Fibroblast of lung (primary cell): ENCODE measurements around the gene DGKA. TPM values are rescaled to one million over a fixed set of nuclear protein-coding genes. Genes with fewer than 3 reads are reported as not detected.
"Not testable (repeated sequence)": the region's sequence is repeated elsewhere in the genome, so short reads cannot be mapped to it uniquely, and the experiment has no call there.

Experiments used
- DNase-seq, 2 donors: peaks; one replicate each; pipeline versions ENCODE4 v3.0.0 to v3.0.0-alpha.2; 2010; ENCODE audit warnings: low read depth in 2 of 2
- H2AFZ ChIP-seq: 2 replicates; pipeline ENCODE4 v1.5.1; 2012; ENCODE audit warnings: low read length, control low read depth, inconsistent platforms
- H3K27ac ChIP-seq: 2 replicates; pipeline ENCODE4 v1.5.1; 2011; ENCODE audit warnings: low read length, control low read depth; ENCODE audit not compliant: insufficient read depth
- H3K27me3 ChIP-seq: 2 replicates; pipeline ENCODE4 v1.5.1; 2011; ENCODE audit warnings: mild to moderate bottlenecking, low read length; ENCODE audit not compliant: control insufficient read depth, insufficient read depth
- H3K36me3 ChIP-seq: 2 replicates; pipeline ENCODE4 v1.5.1; 2011; ENCODE audit warnings: low read length; ENCODE audit not compliant: control insufficient read depth, insufficient read depth
- H3K4me1 ChIP-seq: 2 replicates; pipeline ENCODE4 v1.5.1; 2011; ENCODE audit warnings: low read length; ENCODE audit not compliant: control insufficient read depth, insufficient read depth; ENCODE audit errors: extremely low read depth
- H3K4me2 ChIP-seq: 2 replicates; pipeline ENCODE4 v1.5.1; 2011; ENCODE audit warnings: low read length, control low read depth; ENCODE audit not compliant: insufficient read depth; ENCODE audit errors: extremely low read depth
- H3K4me3 ChIP-seq, 4 experiments: fragments of 200-600 bp in 1 of 4; sonication (generic) in 1 of 4; replicated peaks in 1 of 4; 2 replicates each; pipeline ENCODE4 v1.5.1; 2011 to 2016; ENCODE audit warnings: low read length in 4 of 4, low read depth in 3 of 4, mild to moderate bottlenecking in 3 of 4, control low read depth in 2 of 4, inconsistent platforms in 1 of 4, mixed read lengths in 1 of 4; ENCODE audit not compliant: insufficient read depth in 1 of 4; ENCODE audit errors: control extremely low read depth in 1 of 4
- H3K79me2 ChIP-seq: 2 replicates; pipeline ENCODE4 v1.5.1; 2012; ENCODE audit warnings: mild to moderate bottlenecking, low read length, inconsistent platforms; ENCODE audit not compliant: control insufficient read depth, insufficient read depth
- H3K9ac ChIP-seq: 2 replicates; pipeline ENCODE4 v1.5.1; 2011; ENCODE audit warnings: mild to moderate bottlenecking, low read length, control low read depth; ENCODE audit not compliant: insufficient read depth
- H3K9me3 ChIP-seq: 2 replicates; pipeline ENCODE4 v1.5.1; 2012; ENCODE audit warnings: low read depth, low read length; ENCODE audit not compliant: control insufficient read depth, insufficient read depth
- H4K20me1 ChIP-seq: 2 replicates; pipeline ENCODE4 v1.5.1; 2011; ENCODE audit warnings: low read length; ENCODE audit not compliant: control insufficient read depth, insufficient read depth; ENCODE audit errors: extremely low read depth
- CTCF ChIP-seq, 2 donors: IDR thresholded peaks in 1 of 2; conservative IDR thresholded peaks in 1 of 2; 1 replicate in 1 of 2; 2 replicates in 1 of 2; pipeline ENCODE4 v1.5.1; 2011 to 2012; ENCODE audit warnings: low read length in 2 of 2, control low read depth in 1 of 2, inconsistent platforms in 1 of 2, low read depth in 1 of 2, mild to moderate bottlenecking in 1 of 2
- EZH2 ChIP-seq: IDR thresholded peaks from 2 replicates; pipeline ENCODE4 v1.5.1; 2012; ENCODE audit warnings: low read length, control low read depth, mild to moderate bottlenecking; ENCODE audit errors: missing control alignments
- polyA plus RNA-seq, 2 donors: library from polyadenylated mRNA; depleted of rRNA in 1 of 2; stranded (reverse) in 1 of 2; unstranded in 1 of 2; fragments of >200 nt; gene quantifications; 2 replicates each; pipeline ENCODE4 v1.2.1, GENCODE V29; 2011 to 2012; ENCODE audit warnings: missing spikeins in 1 of 2
- total RNA-seq: library from RNA; depleted of rRNA; stranded (reverse); fragments of >200 nt; gene quantifications from 2 replicates; pipeline ENCODE4 v1.2.1, GENCODE V29; 2014

DGKA gene
- total and polyA plus RNA-seq, 2 donors (not counting 1 experiment from before 2014, with no cell fraction given), result 44.7 to 51.9 TPM

DNA sequence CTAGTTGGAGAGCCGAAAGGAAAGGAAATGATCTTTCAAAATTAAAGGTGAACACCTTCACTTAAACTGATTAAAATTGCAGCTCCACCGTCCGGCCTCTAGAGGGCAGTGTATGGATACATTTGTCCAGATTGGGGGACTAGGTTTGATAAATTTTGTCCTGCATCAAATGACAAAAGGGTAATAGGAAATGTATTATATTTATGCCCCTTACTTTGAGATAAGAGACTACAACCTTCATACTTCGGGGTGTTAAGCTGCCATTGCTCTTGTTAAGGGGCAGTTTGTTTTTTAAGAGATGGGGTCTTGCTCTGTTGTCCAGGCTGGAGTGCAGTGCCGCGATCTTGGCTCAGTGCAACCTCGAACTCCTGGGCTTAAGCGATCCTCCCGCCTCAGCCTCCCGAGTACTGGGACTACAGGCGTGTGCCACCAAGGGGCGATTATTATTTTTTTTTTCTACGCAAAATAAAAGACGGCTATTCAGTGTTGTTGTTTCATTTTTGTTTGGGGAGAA lies 65.3 kb downstream of the DGKA start:
- no peak overlapping the region for H3K9ac ChIP-seq
- H3K36me3 ChIP-seq, result peaks cover 2% of the 10 kb centered on the region
- H4K20me1 ChIP-seq, result no peaks in the 10 kb centered on the region
- H3K4me1 ChIP-seq, result no peaks in the 10 kb centered on the region
- H3K79me2 ChIP-seq, result peaks cover 2% of the 10 kb centered on the region
- H3K27ac ChIP-seq, result peak overlapping the region; percentile 11
- peak overlapping the region; percentile 65 to 97 (median 93) for H3K4me3 ChIP-seq
- H3K27me3 ChIP-seq, result no peaks in the 10 kb centered on the region
- TF ChIP-seq CTCF (conservative IDR thresholded peaks at IDR 0.05 in 1 of 2, IDR thresholded peaks at IDR 0.05 in 1 of 2; ENCODE audit: low read depth in 1 of 2, low read length in 2 of 2) (peak; percentile 84 to 85), EZH2 (no peak)
- peak overlapping the region; percentile 84 for H3K4me2 ChIP-seq
- no peaks in the 10 kb centered on the region for H3K9me3 ChIP-seq
- no peak overlapping the region for H2AFZ ChIP-seq
- DNase-seq, result peak; percentile 42 to 79

GRCh38 chr12:55996715-55997534 lies 66.0 kb downstream of the DGKA start, which contains the start of gene SUOX:
SUOX (plus strand) TSS chr12:55997276; CDS start chr12:56002222, 4,946 bp downstream.
- no peaks in the 10 kb centered on the region for H3K9me3 ChIP-seq
- H3K79me2 ChIP-seq, result peaks cover 2% of the 10 kb centered on the region
- H3K4me1 ChIP-seq, result no peaks in the 10 kb centered on the region
- H3K27me3 ChIP-seq, result no peaks in the 10 kb centered on the region
- peak; percentile 97 to 98 for DNase-seq
- H4K20me1 ChIP-seq, result no peaks in the 10 kb centered on the region
- peak within 1 kb of the TSS; percentile 96 for H3K4me2 ChIP-seq
- peak within 1 kb of the TSS; percentile 60 for H3K9ac ChIP-seq
- no peak for TF ChIP-seq EZH2
- TF ChIP-seq CTCF (conservative IDR thresholded peaks at IDR 0.05 in 1 of 2, IDR thresholded peaks at IDR 0.05 in 1 of 2; ENCODE audit: low read depth in 1 of 2, low read length in 2 of 2), result no peak
- H3K27ac ChIP-seq, result peak within 1 kb of the TSS; percentile 51
- no peaks in the 10 kb centered on the region for H3K36me3 ChIP-seq
- peak within 1 kb of the TSS; percentile 65 to 97 (median 93) for H3K4me3 ChIP-seq
- H2AFZ ChIP-seq, result peak within 1 kb of the TSS; percentile 79

DNA sequence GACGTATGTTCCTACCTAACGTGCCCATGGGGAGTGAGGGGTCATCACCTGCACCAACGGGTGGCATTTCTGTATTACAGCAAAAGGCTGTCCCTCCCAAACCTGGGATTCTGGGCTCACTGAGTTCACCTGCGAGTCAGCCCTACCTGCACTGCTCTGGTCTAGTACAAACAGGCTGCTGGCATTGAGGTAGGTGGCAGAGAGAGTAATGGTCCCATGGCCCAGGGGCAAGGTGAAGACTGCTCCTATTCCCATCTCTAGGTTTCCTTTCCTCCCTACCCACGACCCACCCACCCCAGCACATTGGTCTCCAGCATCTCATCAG lies 66.5 kb downstream of the DGKA start:
- Histone ChIP-seq H2AFZ (peak overlapping the region; percentile 79), H4K20me1 (no peaks in the 10 kb centered on the region), H3K4me3 (peak overlapping the region; percentile 65 to 97 (median 93)), H3K27ac (peak overlapping the region; percentile 51), H3K4me1 (no peaks in the 10 kb centered on the region), H3K4me2 (peak overlapping the region; percentile 96), H3K9me3 (no peaks in the 10 kb centered on the region), H3K27me3 (no peaks in the 10 kb centered on the region), H3K36me3 (peaks cover 1% of the 10 kb centered on the region), H3K9ac (peak overlapping the region; percentile 60), H3K79me2 (peaks cover 2% of the 10 kb centered on the region)
- no peak for DNase-seq
- TF ChIP-seq EZH2, result no peak
- TF ChIP-seq CTCF (conservative IDR thresholded peaks at IDR 0.05 in 1 of 2, IDR thresholded peaks at IDR 0.05 in 1 of 2; ENCODE audit: low read depth in 1 of 2, low read length in 2 of 2), result no peak

DNA sequence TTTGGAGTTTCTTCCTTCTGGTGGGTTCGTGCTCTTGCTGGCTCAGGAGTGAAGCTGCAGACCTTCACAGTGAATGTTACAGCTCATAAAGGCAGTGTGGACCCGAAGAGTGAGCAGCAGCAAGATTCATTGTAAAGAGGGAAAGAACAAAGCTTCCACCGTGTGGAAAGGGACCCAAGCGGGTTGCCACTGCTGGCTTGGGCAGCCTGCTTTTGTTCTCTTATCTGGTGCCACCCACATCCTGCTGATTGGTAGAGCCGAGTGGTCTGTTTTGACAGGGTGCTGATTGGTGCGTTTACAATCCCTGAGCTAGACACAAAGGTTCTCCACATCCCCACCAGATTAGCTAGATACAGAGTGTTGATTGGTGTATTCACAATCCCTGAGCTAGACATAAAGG lies 68.6 kb downstream of the DGKA start:
- H3K36me3 ChIP-seq, H2AFZ ChIP-seq, H4K20me1 ChIP-seq, H3K27me3 ChIP-seq, DNase-seq, H3K4me3 ChIP-seq, H3K9me3 ChIP-seq, H3K9ac ChIP-seq, H3K4me1 ChIP-seq, H3K4me2 ChIP-seq, H3K27ac ChIP-seq, H3K79me2 ChIP-seq: not testable (repeated sequence)
